ENCODE data around the gene PFKP.
"Not testable (repeated sequence)": the region's sequence is repeated elsewhere in the genome, so short reads cannot be mapped to it uniquely, and the experiment has no call there.

The PFKP gene

GRCh38 chr10:3159152-3159551, 91.8 kb downstream of the PFKP start:
- no peak for DNase-seq (ENCODE audit: low read depth)

- no peak for DNase-seq (ENCODE audit: low read depth)
Measured at GRCh38 chr10:3162533-3162932, 95.2 kb downstream of the PFKP start.

- DNase-seq (ENCODE audit: low read depth): no peak
Measured at GRCh38 chr10:3163879-3164278, 96.5 kb downstream of the PFKP start.

GRCh38 chr10:3165196-3165595, 97.8 kb downstream of the PFKP start:
- DNase-seq (ENCODE audit: low read depth): no peak

GRCh38 chr10:3166496-3167290, 99.3 kb downstream of the PFKP start:
- DNase-seq (ENCODE audit: low read depth): no peak

- no peak for DNase-seq (ENCODE audit: low read depth)
Measured at GRCh38 chr10:3167611-3168330, 100.4 kb downstream of the PFKP start.

- no peak for DNase-seq (ENCODE audit: low read depth)
Measured at GRCh38 chr10:3169271-3169670, 101.9 kb downstream of the PFKP start.

GRCh38 chr10:3169673-3170072, 102.3 kb downstream of the PFKP start:
- no peak for DNase-seq (ENCODE audit: low read depth)

- DNase-seq (ENCODE audit: low read depth): not testable (repeated sequence)
Measured at GRCh38 chr10:3171488-3171887, 104.1 kb downstream of the PFKP start.

GRCh38 chr10:3172081-3172445, 104.7 kb downstream of the PFKP start:
- DNase-seq (ENCODE audit: low read depth): peak; percentile 19

GRCh38 chr10:3172446-3173170, 105.3 kb downstream of the PFKP start, which contains the start of gene PITRM1:
Gene PITRM1 (minus strand): TSS chr10:3172782. CDS start chr10:3172772, 10 bp downstream.
- DNase-seq (ENCODE audit: low read depth): peak; percentile 98

- no peak for DNase-seq (ENCODE audit: low read depth)
Measured at GRCh38 chr10:3173171-3173878, 106.0 kb downstream of the PFKP start.

- DNase-seq (ENCODE audit: low read depth): no peak
Measured at GRCh38 chr10:3178042-3178441, 110.7 kb downstream of the PFKP start.

- DNase-seq (ENCODE audit: low read depth): no peak
Measured at GRCh38 chr10:3179174-3179573, 111.8 kb downstream of the PFKP start.

- no peak for DNase-seq (ENCODE audit: low read depth)
Measured at GRCh38 chr10:3180355-3181025, 113.1 kb downstream of the PFKP start.

- DNase-seq (ENCODE audit: low read depth): no peak
Measured at GRCh38 chr10:3185386-3185785, 118.0 kb downstream of the PFKP start.

GRCh38 chr10:3186368-3186767, 119.0 kb downstream of the PFKP start:
- no peak for DNase-seq (ENCODE audit: low read depth)

Measured in stimulated activated CD8-positive, alpha-beta memory T cell treated with anti-CD3 and anti-CD28 coated beads, Interleukin-4, amount 100 ng/mL, for 24 hours (primary cell).